HEK293T (cell line): ENCODE measurements around the gene XRCC5.

ENCODE experiments used
- ARNT ChIP-seq: fragments of 450-650 bp; IDR thresholded peaks from 2 replicates; pipeline ENCODE4 v1.6.1; 2017; ENCODE audit warnings: mild to moderate bottlenecking
- BHLHE40 ChIP-seq: fragments of 450-650 bp; IDR thresholded peaks from 2 replicates; pipeline ENCODE4 v1.6.1; 2016; ENCODE audit warnings: mild to moderate bottlenecking, moderate library complexity, borderline replicate concordance
- CTBP1 ChIP-seq: fragments of 450-650 bp; IDR thresholded peaks from 2 replicates; pipeline ENCODE4 v1.6.1; 2016; ENCODE audit warnings: borderline replicate concordance
- ELF4 ChIP-seq: fragments of 450-650 bp; IDR thresholded peaks from 2 replicates; pipeline ENCODE4 v1.6.1; 2017; ENCODE audit warnings: antibody characterized with exemption
- FOXA1 ChIP-seq: fragments of 450-650 bp; IDR thresholded peaks from 2 replicates; pipeline ENCODE4 v1.6.1; 2016; ENCODE audit warnings: mild to moderate bottlenecking
- FOXK2 ChIP-seq: fragments of 450-650 bp; IDR thresholded peaks from 2 replicates; pipeline ENCODE4 v1.6.1; 2016; ENCODE audit warnings: mild to moderate bottlenecking
- HDGF ChIP-seq: fragments of 450-650 bp; IDR thresholded peaks from 2 replicates; pipeline ENCODE4 v1.6.1; 2017; ENCODE audit warnings: antibody characterized with exemption, borderline replicate concordance
- LEF1 ChIP-seq: fragments of 450-650 bp; IDR thresholded peaks from 2 replicates; pipeline ENCODE4 v1.6.1; 2017; ENCODE audit warnings: mild to moderate bottlenecking, borderline replicate concordance
- NFRKB ChIP-seq: fragments of 450-650 bp; IDR thresholded peaks from 2 replicates; pipeline ENCODE4 v1.6.1; 2016; ENCODE audit warnings: mild to moderate bottlenecking, moderate library complexity
- PKNOX1 ChIP-seq: fragments of 450-650 bp; IDR thresholded peaks from 2 replicates; pipeline ENCODE4 v1.6.1; 2016
- SP1 ChIP-seq: fragments of 450-650 bp; IDR thresholded peaks from 2 replicates; pipeline ENCODE4 v1.6.1; 2017
- SUZ12 ChIP-seq: fragments of 450-650 bp; IDR thresholded peaks from 2 replicates; pipeline ENCODE4 v1.6.1; 2016; ENCODE audit warnings: mild to moderate bottlenecking
- TARDBP ChIP-seq: fragments of 450-650 bp; IDR thresholded peaks from 2 replicates; pipeline ENCODE4 v1.6.1; 2016
- ZNF384 ChIP-seq: fragments of 450-650 bp; IDR thresholded peaks from 2 replicates; pipeline ENCODE4 v1.6.1; 2016

- TF ChIP-seq ARNT (no peak), LEF1 (no peak), SUZ12 (no peak), TARDBP (no peak), FOXA1 (no peak), FOXK2 (no peak), ZNF384 (no peak), BHLHE40 (no peak), PKNOX1 (no peak), HDGF (no peak), ELF4 (no peak), NFRKB (no peak), SP1 (no peak), CTBP1 (no peak)
Measured at GRCh38 chr2:216148983-216149382, 39.8 kb downstream of the XRCC5 start.
